ENCODE results near the gene TMC2.

GRCh38 chr20:2612073-2612472, 75.7 kb downstream of the TMC2 start:
- TF ChIP-seq CHD2 (IDR thresholded peaks at IDR 0.05; ENCODE audit: low read length, partially characterized antibody) (no peak), CTCF (IDR thresholded peaks at IDR 0.05) (no peak), RAD21 (conservative IDR thresholded peaks at IDR 0.05 in 1 of 2, IDR thresholded peaks at IDR 0.05 in 1 of 2) (no peak), REST (IDR thresholded peaks at IDR 0.05) (no peak), RNF2 (IDR thresholded peaks at IDR 0.05; ENCODE audit: borderline replicate concordance, low read depth) (no peak), HDAC2 (IDR thresholded peaks at IDR 0.05) (no peak), E2F6 (IDR thresholded peaks at IDR 0.05; ENCODE audit: borderline replicate concordance, low read depth) (no peak), BHLHE40 (IDR thresholded peaks at IDR 0.05; ENCODE audit: low read depth, low read length) (no peak), JUN (IDR thresholded peaks at IDR 0.05) (no peak), EP300 (IDR thresholded peaks at IDR 0.05) (no peak), POLR2A (IDR thresholded peaks at IDR 0.05; ENCODE audit: low read length) (no peak), ZNF302 (CRISPR knock-in tag; IDR thresholded peaks at IDR 0.05) (no peak)
